HEK293 (cell line): Measurements from ENCODE around the gene TIMM8A.

ENCODE experiments used
- CTCF ChIA-PET: fragments of 350-600 bp; formaldehyde crosslinking; extraction: SDS; loops from one replicate; lab custom pipeline; 2021; ENCODE audit warnings: antibody characterized with exemption; lab: Yijun Ruan, JAX
- POLR2A ChIA-PET: fragments of 300-600 bp; formaldehyde crosslinking; extraction: SDS; loops from one replicate; lab custom pipeline; 2020; ENCODE audit warnings: antibody characterized with exemption, inconsistent platforms; lab: Yijun Ruan, JAX
- H3K27ac ChIP-seq: fragments of 200-500 bp; sonication (Bioruptor generic); 2 replicates; pipeline ENCODE4 v1.5.1; 2014; ENCODE audit warnings: low read depth, low read length, control low read depth, inconsistent platforms; ENCODE audit errors: extremely low read depth
- H3K36me3 ChIP-seq, 2 experiments: fragments of 200-500 bp in 1 of 2; sonication (Bioruptor generic) in 1 of 2; 1 replicate in 1 of 2; 2 replicates in 1 of 2; pipeline ENCODE4 v1.5.1; 2014 to 2017; ENCODE audit warnings: inconsistent platforms in 2 of 2, low read length in 2 of 2; ENCODE audit not compliant: control insufficient read depth in 2 of 2, insufficient read depth in 1 of 2
- H3K4me1 ChIP-seq: fragments of 200-500 bp; sonication (Bioruptor generic); 2 replicates; pipeline ENCODE4 v1.5.1; 2014; ENCODE audit warnings: mild to moderate bottlenecking, low read length, inconsistent platforms; ENCODE audit not compliant: control insufficient read depth, insufficient read depth
- H3K4me3 ChIP-seq: 2 replicates; pipeline ENCODE4 v1.5.1; 2011; ENCODE audit warnings: low read depth, mild to moderate bottlenecking, control low read depth, low read length, moderate library complexity
- H3K9me3 ChIP-seq: fragments of 200-500 bp; sonication (Bioruptor generic); 2 replicates; pipeline ENCODE4 v1.5.1; 2014; ENCODE audit warnings: low read depth, low read length, inconsistent platforms; ENCODE audit not compliant: control insufficient read depth, insufficient read depth
- CTCF ChIP-seq: fragments of 450-650 bp; formaldehyde crosslinking; IDR thresholded peaks from 2 replicates; pipeline ENCODE4 v1.5.1; 2016; ENCODE audit warnings: missing biosample characterization, missing genetic modification characterization
- ZBTB10 ChIP-seq: fragments of 450-650 bp; formaldehyde crosslinking; IDR thresholded peaks from 2 replicates; pipeline ENCODE4 v1.5.1; 2016; ENCODE audit warnings: missing biosample characterization, missing genetic modification characterization
- ZNF140 ChIP-seq: fragments of 450-650 bp; formaldehyde crosslinking; IDR thresholded peaks from 2 replicates; pipeline ENCODE4 v1.5.1; 2016; ENCODE audit warnings: missing biosample characterization, missing genetic modification characterization
- ZNF280D ChIP-seq: fragments of 450-650 bp; formaldehyde crosslinking; IDR thresholded peaks from 2 replicates; pipeline ENCODE4 v1.5.1; 2016; ENCODE audit warnings: missing biosample characterization, missing genetic modification characterization
- ZNF350 ChIP-seq: fragments of 450-650 bp; formaldehyde crosslinking; IDR thresholded peaks from 2 replicates; pipeline ENCODE4 v1.5.0; 2017; ENCODE audit warnings: missing biosample characterization, mild to moderate bottlenecking, missing genetic modification characterization
- ZNF426 ChIP-seq: fragments of 450-650 bp; formaldehyde crosslinking; IDR thresholded peaks from 2 replicates; pipeline ENCODE4 v1.5.1; 2017; ENCODE audit warnings: missing biosample characterization, missing genetic modification characterization, mild to moderate bottlenecking, inconsistent platforms, moderate library complexity
- ZNF621 ChIP-seq: fragments of 450-650 bp; formaldehyde crosslinking; IDR thresholded peaks from 2 replicates; pipeline ENCODE4 v1.5.1; 2017; ENCODE audit warnings: missing biosample characterization, missing genetic modification characterization
- ZNF704 ChIP-seq: fragments of 450-650 bp; formaldehyde crosslinking; IDR thresholded peaks from 2 replicates; pipeline ENCODE4 v1.5.1; 2016; ENCODE audit warnings: missing biosample characterization, missing genetic modification characterization

The TIMM8A gene

GRCh38 chrX:101360390-101360789, 11.8 kb upstream of the TIMM8A start:
- ChIA-PET POLR2A (interaction anchor here (0.6 to 1.4 kb wide), 2 partner anchors 12 to 13 kb away, joined by 3 to 7 read pairs; partner anchors contain the start of gene TIMM8A), CTCF (interaction anchor here (0.6 to 0.7 kb wide), 2 partner anchors 8 to 569 kb away, joined by 3 to 4 read pairs; no protein-coding TSS in a partner anchor)
- no peak overlapping the region for H3K4me3 ChIP-seq
- H3K9me3 ChIP-seq, result no peaks in the 10 kb centered on the region
- no peaks in the 10 kb centered on the region for H3K36me3 ChIP-seq
- H3K27ac ChIP-seq, result no peak overlapping the region
- no peaks in the 10 kb centered on the region for H3K4me1 ChIP-seq
- no peak for TF ChIP-seq ZNF350 (tag by site-specific recombination)

GRCh38 chrX:101359966-101360365, 11.4 kb upstream of the TIMM8A start:
- Histone ChIP-seq H3K4me3 (no peak overlapping the region), H3K4me1 (no peaks in the 10 kb centered on the region), H3K36me3 (no peaks in the 10 kb centered on the region), H3K9me3 (no peaks in the 10 kb centered on the region), H3K27ac (no peak overlapping the region)
- CTCF ChIA-PET, result interaction anchor here (0.6 to 0.7 kb wide), 2 partner anchors 8 to 570 kb away, joined by 3 to 4 read pairs; no protein-coding TSS in a partner anchor
- POLR2A ChIA-PET, result interaction anchor here (0.6 to 1.4 kb wide), 2 partner anchors 11 to 14 kb away, joined by 3 to 7 read pairs; partner anchors contain the start of gene TIMM8A
- peak; percentile 8; the same call in 1 of the 2 replicates for TF ChIP-seq ZNF426 (tag by site-specific recombination)
- TF ChIP-seq ZBTB10 (tag by site-specific recombination), result no peak
- no peak for TF ChIP-seq ZNF140
- TF ChIP-seq ZNF280D (tag by site-specific recombination), result no peak

- POLR2A ChIA-PET, result interaction anchor here (1.4 to 1.7 kb wide), 2 partner anchors 9 to 33 kb away, joined by 4 to 9 read pairs; partner anchors contain the start of genes RPL36A and TIMM8A
- Histone ChIP-seq H3K4me1 (no peaks in the 10 kb centered on the region), H3K9me3 (no peaks in the 10 kb centered on the region), H3K27ac (no peak overlapping the region), H3K36me3 (no peaks in the 10 kb centered on the region), H3K4me3 (no peak overlapping the region)
- CTCF ChIA-PET, result interaction anchor here (0.6 to 2.3 kb wide), 7 partner anchors 9 to 942 kb away, joined by 3 to 17 read pairs (median 4); partner anchors contain the start of gene RPL36A
- TF ChIP-seq ZNF621 (tag by site-specific recombination), result no peak
- peak; percentile 43; the same call in 1 of the 2 replicates for TF ChIP-seq CTCF (tag by site-specific recombination)
- TF ChIP-seq ZNF704 (tag by site-specific recombination), result no peak
Measured at GRCh38 chrX:101357166-101357795, 8.7 kb upstream of the TIMM8A start.
